Stimulated activated CD8-positive, alpha-beta memory T cell treated with anti-CD3 and anti-CD28 coated beads, Interleukin-15, amount 100 ng/mL, for 24 hours (primary cell): ENCODE data around the gene JSRP1.

Experiments
- DNase-seq: peaks from one replicate; pipeline ENCODE4 v3.0.0-alpha.2; 2020; ENCODE audit warnings: low read depth

Gene JSRP1

DNA sequence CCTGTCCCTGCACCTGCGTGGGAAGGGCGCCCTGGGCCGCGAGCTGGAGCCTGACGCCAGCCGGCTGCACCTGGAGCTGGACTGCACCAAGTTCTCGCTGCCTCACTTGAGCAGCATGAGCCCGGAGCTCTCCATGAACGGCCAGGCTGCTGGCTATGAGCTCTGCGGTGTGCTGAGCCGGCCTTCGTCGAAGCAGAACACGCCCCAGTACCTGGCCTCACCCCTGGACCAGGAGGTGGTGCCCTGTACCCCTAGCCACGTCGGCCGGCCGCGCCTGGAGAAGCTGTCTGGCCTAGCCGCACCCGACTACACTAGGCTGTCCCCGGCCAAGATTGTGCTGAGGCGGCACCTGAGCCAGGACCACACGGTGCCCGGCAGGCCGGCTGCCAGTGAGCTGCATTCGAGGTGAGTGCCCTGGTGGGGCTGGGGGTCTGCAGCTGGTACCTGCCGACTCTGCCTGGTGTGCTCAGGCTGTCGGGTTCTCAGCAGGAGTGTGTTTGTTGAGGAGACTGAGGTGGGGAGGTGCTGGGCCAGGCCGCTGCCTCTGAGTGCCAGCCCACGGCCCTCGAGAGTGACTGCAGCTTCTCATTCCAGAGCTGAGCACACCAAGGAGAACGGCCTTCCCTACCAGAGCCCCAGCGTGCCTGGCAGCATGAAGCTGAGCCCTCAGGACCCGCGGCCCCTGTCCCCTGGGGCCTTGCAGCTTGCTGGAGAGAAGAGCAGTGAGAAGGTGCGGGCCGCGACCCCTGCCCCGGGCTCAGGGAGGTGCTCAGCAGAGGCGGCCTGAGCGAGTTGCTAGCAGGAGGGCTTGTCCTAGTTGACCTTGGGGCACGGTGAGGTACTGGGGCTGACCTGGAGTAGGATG, 39.6 kb downstream of the JSRP1 start:
- no peak for DNase-seq

DNA sequence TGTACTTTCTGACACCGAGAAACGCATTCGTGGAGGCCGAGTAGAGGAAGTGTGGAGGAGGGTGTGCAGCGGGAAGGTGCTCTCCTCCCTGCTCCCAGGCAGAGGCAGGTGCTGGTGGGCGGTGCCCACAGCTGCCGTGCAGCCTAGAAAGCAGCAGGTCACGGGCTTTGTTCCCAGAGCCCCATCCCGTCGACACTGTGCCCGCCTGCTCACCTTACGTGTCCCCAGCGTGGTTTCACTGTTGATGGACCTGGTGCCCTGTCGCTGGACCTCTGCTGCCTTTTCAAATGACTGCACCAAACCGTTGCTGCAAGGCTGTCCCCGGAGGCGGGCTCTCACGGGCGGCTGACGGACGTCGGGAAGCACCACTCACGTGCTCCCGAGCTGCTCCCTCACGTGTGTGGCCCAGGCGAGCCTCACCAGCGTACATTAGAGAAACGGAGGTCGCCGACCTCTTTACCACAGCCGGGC, 40.9 kb downstream of the JSRP1 start:
- DNase-seq, result no peak

GRCh38 chr19:2214251-2214650, 42.0 kb downstream of the JSRP1 start:
- no peak for DNase-seq

DNA sequence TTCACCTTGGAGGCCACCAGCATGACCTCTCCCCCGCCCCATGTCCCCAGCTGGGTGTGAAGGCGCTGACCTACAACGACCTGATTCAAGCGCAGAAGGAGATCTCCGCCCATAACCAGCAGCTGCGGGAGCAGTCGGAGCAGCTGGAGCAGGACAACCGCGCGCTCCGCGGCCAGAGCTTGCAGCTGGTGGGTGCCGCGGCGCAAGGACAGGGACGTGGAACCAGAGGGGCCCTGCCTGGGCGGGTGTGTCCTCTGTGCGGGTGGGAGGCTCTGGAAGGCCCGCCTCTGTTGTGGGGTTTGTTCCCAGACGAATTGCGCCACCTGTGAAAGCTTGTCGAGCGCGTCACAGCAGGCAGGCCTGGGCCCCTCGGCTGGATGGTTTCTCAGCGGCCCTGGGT, 42.4 kb downstream of the JSRP1 start:
- DNase-seq, result no peak

GRCh38 chr19:2212861-2213711, 43.1 kb downstream of the JSRP1 start:
- no peak for DNase-seq

DNA sequence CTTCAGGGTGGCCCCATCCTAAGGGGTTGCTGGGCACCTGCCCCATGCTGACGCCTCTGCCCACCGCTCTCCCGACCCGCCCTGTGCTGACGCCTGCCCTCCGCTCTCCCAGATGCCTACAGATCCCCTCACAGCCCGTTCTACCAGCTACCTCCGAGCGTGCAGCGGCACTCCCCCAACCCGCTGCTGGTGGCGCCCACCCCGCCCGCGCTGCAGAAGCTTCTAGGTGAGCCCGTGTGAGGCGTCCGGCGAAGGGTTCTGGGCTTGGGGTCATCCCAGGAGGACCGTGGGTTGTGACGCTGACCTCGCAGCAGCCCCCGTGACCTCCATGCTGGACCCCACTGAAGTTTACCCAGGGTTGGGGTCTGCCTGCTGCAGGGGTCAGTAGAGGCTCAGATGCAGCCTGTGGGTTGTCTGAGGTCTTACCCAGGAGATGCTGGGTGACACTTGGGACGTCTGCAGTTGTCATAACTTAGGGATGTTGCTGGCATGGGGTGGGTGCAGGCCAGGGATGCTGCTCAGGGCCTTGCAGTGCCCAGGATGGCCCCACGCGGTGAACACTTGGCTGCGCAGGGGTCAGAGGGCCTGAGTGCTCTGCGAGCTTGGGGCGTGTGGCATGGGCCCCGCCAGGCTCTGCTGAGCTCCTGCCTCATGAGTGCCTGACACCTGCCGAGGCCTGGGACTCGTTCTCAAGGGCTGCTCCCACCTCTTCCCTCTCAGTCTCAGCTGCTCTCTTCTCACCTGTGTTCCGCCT, 45.1 kb downstream of the JSRP1 start:
- DNase-seq, result no peak

DNA sequence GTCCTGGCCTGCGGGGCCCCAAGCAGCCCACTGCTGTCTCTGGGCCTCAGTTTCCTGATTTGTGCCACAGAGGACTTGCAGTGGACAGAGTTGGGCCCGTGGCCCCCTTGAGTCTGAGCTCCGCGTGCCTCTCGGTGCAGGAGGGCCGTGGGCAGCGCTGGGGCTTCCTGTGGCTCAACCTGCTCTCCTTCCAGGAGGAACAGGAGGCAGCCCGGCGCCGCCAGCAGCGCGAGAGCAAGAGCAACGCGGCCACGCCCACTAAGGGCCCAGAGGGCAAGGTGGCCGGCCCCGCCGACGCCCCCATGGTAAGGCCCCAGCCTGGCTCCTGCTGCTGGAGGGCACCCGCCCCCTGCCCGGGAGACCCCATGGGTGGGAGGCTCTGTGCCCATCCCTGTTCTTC, 46.0 kb downstream of the JSRP1 start:
- no peak for DNase-seq

DNA sequence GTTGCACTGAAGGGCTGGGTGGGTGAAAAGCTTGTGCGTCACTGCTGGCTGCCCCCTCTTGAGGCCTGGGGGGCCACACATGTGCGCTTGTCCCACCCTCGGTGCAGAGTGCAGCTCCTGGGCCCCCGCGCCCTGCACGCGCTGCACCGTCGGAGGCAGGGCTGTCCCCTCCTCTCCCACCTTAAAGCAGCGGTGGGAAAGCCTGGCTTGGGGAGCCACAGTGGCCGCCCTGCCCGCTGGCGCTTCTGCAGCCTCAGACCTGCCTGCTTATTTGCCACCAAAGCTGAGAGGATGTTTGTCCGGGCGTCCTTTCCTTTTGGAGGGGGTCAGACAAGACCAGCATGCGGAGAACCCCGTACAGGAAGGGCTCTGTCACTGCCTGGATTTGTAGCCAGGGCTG, 46.8 kb downstream of the JSRP1 start:
- DNase-seq, result no peak

DNA sequence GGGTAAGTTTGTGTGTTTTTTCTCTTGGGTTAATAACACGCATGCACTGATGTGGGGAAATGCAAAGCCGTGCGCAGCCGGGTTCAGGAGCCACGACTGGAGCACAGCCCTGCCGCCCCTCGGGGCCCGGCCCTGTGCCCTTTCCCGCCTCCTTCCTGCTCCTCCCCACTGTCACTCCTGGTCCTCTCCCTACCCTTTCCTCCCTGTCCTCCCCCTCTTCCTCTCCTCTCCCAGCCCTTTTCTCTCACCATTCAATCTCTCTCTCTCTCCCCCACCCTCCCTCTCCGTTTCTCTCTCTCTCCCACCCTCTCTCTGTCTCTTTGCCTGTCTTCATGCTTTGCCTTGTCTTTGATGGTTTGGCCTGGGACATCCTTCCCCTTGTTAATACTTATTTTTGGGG, 47.2 kb downstream of the JSRP1 start:
- no peak for DNase-seq

- DNase-seq, result no peak
Observed at GRCh38 chr19:2207991-2208860, 48.0 kb downstream of the JSRP1 start.

GRCh38 chr19:2207008-2207407, 49.2 kb downstream of the JSRP1 start:
- DNase-seq, result no peak

GRCh38 chr19:2202366-2202765, 53.9 kb downstream of the JSRP1 start:
- DNase-seq, result no peak
